CMK (cell line): ENCODE measurements around the gene SFTPB.
"Not testable (repeated sequence)": the region's sequence is repeated elsewhere in the genome, so short reads cannot be mapped to it uniquely, and the experiment has no call there.

Experiments
- DNase-seq: peaks from one replicate; pipeline ENCODE4 v3.0.0-alpha.2; 2010; ENCODE audit warnings: low read depth

SFTPB gene

GRCh38 chr2:85675866-85676548 is 8.0 kb upstream of the SFTPB start:
- DNase-seq: no peak

- no peak for DNase-seq
These were observed 7.4 kb upstream of the SFTPB start for GRCh38 chr2:85675427-85675826.

GRCh38 chr2:85674417-85674816 is 6.4 kb upstream of the SFTPB start:
- no peak for DNase-seq

- DNase-seq: no peak
These were observed 5.8 kb upstream of the SFTPB start for GRCh38 chr2:85673716-85674375.

- no peak for DNase-seq
These were observed 4.5 kb upstream of the SFTPB start for GRCh38 chr2:85672456-85672855.

GRCh38 chr2:85670416-85670815 is 2.4 kb upstream of the SFTPB start:
- DNase-seq: not testable (repeated sequence)

GRCh38 chr2:85669549-85669948 is 1.6 kb upstream of the SFTPB start:
- DNase-seq: no peak

- no peak for DNase-seq
These were observed 801 bp upstream of the SFTPB start for GRCh38 chr2:85668857-85669142.

- DNase-seq: no peak
These were observed 414 bp downstream of the SFTPB start for GRCh38 chr2:85667561-85668008.

GRCh38 chr2:85666435-85667316 is 1.3 kb downstream of the SFTPB start:
- DNase-seq: peak; percentile 48

GRCh38 chr2:85666016-85666415 is 2.0 kb downstream of the SFTPB start:
- DNase-seq: no peak

- DNase-seq: no peak
These were observed 2.6 kb downstream of the SFTPB start for GRCh38 chr2:85665264-85665937.

- no peak for DNase-seq
These were observed 4.1 kb downstream of the SFTPB start for GRCh38 chr2:85663594-85664565.

- no peak for DNase-seq
These were observed 5.0 kb downstream of the SFTPB start for GRCh38 chr2:85662899-85663593.

GRCh38 chr2:85661139-85661858 is 6.7 kb downstream of the SFTPB start:
- peak; percentile 71 for DNase-seq

- no peak for DNase-seq
These were observed 7.3 kb downstream of the SFTPB start for GRCh38 chr2:85660725-85661124.

GRCh38 chr2:85660301-85660700 is 7.7 kb downstream of the SFTPB start:
- not testable (repeated sequence) for DNase-seq

GRCh38 chr2:85659324-85659981 is 8.5 kb downstream of the SFTPB start:
- no peak for DNase-seq

- not testable (repeated sequence) for DNase-seq
These were observed 10.6 kb downstream of the SFTPB start for GRCh38 chr2:85657399-85657798.
